Activated T-cell treated with anti-CD3 and anti-CD28 coated beads for 1 hour (primary cell): ENCODE data around the gene BCLAF1.
A peak's percentile ranks its signal among the peaks of the same experiment; 100 is the strongest.

ENCODE experiments used
- DNase-seq: peaks from one replicate; pipeline ENCODE4 v3.0.0-alpha.2; 2020; ENCODE audit warnings: low read depth

Gene BCLAF1, protein sequence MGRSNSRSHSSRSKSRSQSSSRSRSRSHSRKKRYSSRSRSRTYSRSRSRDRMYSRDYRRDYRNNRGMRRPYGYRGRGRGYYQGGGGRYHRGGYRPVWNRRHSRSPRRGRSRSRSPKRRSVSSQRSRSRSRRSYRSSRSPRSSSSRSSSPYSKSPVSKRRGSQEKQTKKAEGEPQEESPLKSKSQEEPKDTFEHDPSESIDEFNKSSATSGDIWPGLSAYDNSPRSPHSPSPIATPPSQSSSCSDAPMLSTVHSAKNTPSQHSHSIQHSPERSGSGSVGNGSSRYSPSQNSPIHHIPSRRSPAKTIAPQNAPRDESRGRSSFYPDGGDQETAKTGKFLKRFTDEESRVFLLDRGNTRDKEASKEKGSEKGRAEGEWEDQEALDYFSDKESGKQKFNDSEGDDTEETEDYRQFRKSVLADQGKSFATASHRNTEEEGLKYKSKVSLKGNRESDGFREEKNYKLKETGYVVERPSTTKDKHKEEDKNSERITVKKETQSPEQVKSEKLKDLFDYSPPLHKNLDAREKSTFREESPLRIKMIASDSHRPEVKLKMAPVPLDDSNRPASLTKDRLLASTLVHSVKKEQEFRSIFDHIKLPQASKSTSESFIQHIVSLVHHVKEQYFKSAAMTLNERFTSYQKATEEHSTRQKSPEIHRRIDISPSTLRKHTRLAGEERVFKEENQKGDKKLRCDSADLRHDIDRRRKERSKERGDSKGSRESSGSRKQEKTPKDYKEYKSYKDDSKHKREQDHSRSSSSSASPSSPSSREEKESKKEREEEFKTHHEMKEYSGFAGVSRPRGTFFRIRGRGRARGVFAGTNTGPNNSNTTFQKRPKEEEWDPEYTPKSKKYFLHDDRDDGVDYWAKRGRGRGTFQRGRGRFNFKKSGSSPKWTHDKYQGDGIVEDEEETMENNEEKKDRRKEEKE

DNA sequence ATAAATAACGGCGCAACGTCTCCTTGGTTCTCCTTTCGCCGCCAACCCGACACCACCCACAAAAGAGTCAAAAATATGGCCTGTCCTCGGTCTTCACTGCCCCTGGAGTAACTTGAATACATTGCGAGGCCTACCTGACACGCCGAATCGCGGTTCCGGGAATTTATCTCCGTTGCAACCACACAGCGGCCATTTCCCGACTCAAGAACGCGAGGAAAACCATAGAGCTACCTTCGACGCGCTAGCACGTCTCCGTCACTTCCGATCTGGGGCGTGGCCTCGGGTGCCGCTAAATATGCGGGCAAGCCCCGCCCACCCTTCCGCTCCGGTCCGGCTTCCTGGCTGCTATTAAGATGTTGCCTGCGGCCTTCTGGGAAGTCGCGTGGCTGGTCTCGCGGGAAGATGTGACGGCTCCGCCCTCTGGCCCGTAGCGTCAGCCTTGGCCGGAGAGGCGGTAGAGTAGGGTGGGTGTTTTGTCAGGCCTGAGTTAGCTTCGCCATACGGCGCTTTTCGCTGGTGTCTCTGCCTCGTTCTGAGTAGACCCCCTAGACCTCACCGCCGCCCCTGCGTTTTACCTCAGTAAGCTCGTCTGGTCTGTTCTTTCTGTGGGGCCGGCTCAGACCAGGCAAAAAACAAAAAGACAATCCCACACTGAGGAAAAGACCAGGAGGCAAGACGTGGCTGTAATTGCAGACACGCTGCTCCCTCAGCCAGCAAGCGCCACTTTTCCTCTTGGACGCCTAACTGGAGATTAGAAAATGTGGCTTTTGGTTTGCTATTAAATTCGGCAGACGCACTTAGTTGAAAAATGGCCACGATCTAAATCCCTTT is at the start of gene BCLAF1:
Gene BCLAF1, minus strand, starts transcription at position 268 of the 831 bp plus-strand sequence. CDS start 9,980 bp downstream, outside the sequence.
- peak; percentile 99 for DNase-seq

DNA sequence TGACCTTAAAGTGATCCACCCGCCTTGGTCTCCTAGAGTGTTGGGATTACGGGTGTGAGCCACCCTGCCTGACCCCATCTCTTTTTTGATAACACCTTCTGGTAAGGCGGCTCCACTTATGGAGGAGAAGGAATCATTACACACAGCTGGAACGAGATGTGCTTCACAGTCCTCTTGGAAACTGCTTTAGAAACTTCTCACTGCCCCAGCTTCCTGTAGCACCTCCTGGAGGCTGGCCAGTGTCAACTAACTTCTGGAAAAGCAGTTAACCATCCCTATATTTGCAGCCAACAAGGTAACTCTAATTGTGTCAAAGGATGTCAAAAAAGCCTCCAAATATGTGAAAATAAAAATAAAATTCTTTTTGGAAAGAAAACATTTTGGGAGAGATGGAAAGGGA is 48.8 kb upstream of the BCLAF1 start:
- no peak for DNase-seq

DNA sequence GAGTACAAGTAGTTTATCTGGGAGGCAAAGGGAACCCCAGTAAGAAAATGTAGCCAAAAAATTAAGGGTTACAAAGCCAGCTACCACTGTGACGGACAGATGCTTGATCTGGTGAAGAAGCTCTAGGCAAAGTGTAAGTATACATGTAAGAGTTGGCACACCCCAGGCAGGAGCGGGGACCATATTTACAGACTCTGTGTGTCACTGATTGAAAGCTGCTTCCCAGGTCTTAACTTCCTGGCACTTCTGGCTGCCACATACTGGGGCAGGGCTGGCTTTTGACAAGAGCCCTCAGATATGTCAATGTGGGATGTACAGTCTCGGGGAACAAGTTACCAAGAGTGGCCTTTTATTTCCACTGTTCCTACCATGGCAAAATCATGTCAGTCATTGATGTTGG is 48.0 kb upstream of the BCLAF1 start:
- no peak for DNase-seq

DNA sequence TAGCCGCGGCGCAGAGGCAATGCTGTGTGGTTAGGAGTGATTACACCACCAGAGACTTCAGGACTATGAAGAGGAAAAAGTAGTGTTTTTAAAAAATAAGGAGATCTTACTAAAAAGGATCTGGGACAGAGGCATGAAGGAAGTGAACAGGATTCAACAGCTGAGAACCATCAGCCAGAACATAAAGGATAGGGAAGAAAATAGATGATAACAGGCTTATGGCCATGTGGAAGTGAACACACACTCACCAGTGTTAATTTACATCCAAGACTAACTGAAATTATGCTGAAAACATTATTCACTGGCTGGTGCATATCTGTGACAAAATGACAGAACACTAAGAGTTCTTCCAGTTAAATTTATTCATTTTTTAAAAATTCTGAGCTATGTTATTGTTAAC is 47.5 kb upstream of the BCLAF1 start:
- no peak for DNase-seq

DNA sequence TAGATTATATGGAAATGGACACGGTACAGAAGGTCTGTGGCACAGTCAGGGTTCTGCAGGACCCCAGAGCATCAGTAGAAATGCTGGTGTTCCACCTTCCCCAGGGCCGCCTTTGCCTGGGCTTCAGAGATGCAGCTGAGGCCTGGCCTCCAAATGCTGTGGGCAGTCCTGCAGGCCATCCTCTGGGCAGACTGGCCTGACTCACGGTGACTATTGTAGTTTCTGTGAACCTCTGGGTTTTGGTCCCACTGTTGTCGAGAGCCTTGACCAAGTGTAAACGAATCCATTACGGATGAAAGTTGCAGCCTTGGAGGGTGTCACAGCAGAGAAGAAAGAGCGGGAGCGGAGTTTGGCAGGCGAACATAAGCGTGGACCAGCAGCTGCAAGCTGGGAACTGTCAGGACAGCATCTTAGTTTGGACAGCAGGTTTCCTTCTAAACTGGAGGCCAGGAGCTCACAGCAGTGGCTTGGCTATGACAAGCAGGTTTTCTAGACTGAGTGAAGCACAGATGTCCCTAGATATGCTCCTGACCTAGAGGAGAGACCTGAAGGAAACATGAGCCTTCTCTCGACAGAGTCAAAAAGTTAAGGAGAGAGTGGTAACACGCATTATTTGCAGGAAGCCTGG is 46.2 kb upstream of the BCLAF1 start:
- DNase-seq: no peak

DNA sequence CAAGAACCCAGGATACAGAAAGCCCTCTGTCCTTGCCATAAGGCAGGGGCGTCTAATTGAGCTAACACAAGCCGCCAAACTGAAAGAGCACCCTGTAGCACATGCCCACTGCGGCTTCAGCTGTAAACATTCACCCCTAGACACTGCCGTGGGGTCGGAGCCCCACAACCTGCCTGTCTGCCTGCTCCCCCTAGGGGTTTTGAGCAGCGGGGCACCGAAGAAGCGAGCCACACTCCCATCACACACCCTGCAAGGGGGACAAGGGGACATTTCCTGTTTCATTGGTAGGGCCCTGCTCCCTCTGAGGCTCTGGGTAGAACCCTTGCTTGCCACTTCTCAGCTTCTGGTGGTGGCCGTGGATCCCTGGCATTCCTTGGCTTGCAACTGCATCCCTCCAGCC is 45.2 kb upstream of the BCLAF1 start:
- no peak for DNase-seq

DNA sequence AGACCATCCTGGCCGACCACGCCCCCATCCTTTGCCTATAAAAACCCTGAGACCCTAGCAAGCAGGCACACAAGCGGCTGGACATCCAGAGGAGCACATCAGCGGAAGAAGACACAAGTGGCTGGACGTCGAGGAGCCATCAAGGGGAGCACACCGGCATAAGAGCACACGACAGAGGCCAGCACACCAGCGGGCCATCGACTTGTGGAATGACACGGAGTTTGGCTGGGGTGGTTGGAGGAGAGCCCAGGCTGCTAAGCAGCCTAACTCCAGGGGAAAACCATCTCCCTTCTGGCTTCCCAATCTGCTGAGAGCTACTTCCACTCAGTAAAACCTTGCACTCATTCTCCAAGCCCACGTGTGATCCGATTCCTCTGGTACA is 44.8 kb upstream of the BCLAF1 start:
- DNase-seq: no peak

DNA sequence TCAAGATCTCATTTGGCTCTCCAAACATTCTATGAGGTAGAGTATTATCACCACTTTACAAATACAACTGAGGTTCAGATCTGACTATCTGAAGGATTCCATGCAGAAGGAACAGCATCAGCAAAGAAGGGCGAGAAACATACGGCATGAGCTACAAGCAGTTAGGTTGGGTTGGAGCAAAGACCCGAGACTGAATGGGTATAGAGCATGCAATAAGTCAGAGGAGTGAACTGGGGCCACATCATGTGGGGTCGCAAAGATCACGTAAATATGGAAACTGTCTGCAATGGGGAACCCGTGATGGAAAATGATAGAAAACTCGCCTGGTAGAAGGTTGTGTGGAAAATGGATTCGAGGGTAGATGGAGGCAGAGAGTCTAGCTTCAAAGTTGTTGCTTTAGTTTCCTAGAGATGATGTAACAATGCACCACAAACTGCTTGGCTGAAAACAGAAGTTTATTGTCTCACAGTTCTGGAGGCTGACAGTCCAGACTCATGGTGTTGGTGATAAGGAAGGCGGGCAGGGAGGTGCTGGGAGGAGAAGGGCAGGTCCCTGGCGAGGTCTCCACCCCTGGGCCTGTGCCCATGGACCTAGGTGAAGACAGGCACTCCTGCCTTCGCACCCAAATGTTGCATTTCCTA is 44.3 kb upstream of the BCLAF1 start:
- no peak for DNase-seq

DNA sequence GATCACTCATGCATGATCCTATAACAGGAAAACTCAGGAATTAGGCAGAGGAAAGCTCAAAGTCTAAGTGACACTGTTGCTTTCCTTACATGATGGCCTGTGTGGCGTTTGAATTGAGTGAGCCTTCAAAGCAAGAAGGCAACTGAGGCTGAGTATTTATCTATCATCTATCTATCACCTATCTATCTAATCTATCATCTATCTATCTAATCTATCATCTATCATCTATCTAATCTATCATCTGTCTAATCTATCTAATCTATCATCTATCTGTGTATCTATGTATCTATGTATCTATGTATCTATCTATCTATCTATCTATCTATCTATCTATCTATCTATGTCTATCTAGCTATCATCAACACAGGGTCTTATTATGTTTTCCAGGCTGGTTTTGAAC is 41.8 kb upstream of the BCLAF1 start:
- DNase-seq: no peak

DNA sequence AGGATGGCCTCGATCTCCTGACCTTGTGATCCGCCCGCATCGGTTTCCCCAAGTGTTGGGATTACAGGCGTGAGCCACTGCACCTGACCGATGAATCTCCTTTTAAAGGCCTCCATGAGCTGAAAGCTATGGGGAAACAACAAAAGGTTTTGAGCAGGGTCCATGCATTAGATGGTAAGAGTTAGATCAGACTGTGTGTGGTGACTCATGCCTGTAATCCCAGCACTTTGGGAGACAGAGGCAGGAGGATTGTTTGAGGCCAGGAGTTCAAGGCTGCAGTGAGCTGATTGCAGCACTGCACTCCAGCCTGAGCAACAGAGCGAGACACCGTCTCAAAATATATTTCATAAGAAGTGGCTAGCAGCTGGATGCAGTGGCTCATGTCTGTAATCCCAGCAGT is 41.0 kb upstream of the BCLAF1 start:
- DNase-seq: no peak

DNA sequence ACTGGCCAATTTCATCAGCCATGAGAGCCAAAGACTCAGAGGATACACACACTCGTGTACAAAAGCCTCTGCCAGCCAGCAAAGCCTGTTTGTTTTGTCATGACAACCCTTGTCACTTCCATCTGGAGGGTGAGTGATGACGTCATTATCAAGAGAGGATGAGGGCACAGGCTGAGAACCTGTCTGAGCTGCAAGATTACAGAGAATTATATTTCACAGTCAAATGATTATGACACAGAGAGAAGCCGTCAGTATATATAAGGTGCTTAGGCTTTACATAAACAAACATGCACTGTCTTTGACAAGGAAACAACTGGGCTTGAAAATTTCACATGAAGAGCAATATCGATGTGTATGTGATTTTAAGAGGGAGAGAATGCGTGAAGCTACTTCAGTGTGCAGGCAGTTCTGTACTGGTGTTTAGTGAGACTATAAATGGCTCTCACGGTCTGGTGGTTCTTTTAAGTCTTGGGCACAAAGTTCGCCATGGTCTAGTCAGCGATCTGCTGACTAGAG is 36.5 kb upstream of the BCLAF1 start:
- no peak for DNase-seq

DNA sequence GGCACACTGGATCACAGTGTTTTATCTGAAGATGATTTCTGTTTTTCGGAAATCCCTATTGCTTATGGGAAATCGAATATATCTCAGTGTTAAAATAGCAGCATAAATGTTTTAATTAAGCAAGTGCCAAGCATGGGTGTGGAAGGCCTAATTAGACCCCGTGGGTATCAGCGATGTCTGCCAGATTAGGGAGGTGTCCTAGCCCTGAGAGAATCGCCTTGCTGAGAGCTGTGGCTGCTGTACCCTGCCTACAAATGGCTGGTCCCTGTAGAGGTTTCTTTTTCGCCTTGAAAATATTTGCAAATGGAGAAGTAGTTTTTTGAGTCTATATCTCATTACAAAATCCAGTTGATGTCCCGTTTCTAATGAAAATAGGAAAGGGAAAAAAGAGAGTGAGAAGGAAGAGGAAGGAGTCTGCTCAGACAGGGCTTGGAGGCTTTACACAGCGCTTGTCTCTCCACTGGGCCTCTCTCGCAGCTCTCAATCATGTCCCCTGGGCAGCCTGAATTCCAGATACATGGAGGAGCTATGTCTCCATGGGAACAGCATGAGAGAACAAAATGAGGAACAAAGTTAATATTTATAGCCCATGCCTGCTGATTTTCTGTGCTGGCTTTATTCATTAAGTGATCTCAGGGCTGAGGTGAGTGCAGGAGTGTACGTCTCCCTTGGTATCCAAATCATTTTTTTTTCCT is 35.2 kb upstream of the BCLAF1 start:
- no peak for DNase-seq

DNA sequence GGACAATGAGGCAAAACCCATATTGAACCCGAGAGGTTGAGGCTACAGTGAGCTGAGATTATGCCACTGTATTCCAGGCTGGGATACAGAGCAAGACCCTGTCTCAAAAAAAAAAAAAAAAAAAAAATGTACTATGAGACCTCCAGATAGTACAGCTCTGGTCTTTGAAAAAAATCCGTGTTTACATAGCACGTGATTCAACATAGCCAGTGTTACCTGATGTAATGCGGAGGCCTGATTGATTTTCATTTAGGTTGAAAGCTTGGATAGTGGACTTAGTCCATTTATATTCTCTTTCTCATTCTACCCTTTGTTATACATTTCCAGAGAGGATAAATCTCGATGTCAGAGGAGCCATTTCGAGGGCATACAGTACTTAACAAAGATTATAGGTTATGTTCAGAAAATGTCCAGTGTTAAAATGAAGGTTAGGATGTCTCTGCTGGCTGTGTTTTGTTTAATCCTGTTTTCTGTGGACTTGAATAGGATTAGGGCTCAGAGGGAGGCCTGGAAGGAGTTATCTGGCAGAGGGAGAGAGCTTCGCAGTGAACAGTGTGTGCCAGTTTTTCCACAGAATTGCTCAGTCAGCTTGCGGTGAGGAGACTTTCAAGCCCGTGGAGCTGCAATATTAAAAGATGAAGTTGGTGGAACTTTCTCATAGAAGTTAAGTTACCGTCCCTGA is 33.9 kb upstream of the BCLAF1 start:
- DNase-seq: no peak

DNA sequence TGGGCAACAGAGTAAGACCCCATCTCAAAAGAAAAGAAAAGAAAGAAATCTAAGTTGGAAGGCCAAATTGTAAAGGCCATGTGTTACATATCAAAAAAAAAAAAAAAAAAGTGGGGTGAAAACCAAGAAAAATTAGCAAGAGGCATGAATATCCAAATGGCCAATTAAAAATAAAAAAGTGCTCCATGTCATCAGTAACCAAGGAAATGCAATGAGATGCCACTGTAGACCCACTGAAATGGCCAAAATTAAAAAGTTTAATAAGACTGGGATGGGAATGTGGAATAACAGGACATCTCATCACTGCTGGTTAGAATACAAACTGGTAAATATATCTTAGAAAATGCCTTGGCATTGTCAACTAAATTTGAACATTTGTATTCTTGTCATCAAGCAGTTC is 30.1 kb upstream of the BCLAF1 start:
- no peak for DNase-seq

DNA sequence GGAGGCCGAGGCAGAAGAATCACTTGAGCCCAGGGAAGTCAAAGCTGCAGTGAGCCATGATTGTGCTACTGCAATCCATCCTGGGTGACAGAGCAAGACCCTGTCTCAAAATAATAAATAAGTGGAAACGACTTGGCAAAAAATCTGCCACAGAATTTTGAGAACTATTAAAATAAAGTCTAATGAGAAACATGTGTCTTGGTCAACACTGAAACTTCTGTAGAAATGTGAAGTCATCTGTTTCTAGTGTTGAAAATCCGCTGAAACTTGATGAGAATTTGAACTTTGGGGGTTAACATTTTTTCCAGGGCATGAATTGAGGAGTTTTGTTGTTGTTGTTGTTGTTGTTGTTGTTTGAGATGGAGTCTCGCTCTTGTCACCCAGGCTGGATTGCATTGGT is 29.0 kb upstream of the BCLAF1 start:
- DNase-seq: no peak

DNA sequence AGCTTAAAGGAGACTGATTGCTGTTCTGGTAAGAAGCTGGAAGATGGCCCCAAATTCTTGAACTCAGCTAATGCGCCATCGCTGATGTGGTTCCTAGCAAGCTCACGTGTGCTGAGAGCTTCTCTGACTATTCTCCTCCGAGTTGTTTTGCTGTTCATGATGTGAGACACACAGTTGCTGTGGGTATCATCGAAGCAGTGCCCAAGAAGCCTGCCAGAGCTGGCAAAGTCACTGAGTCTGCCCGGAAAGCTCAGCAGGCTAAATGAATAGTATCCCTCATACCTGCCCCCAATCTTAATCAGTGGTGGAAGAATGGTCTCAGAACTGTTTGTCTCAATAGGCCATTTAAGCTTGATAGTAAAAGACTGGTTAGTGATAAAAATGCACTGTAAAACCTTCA is 28.3 kb upstream of the BCLAF1 start:
- DNase-seq: no peak

DNA sequence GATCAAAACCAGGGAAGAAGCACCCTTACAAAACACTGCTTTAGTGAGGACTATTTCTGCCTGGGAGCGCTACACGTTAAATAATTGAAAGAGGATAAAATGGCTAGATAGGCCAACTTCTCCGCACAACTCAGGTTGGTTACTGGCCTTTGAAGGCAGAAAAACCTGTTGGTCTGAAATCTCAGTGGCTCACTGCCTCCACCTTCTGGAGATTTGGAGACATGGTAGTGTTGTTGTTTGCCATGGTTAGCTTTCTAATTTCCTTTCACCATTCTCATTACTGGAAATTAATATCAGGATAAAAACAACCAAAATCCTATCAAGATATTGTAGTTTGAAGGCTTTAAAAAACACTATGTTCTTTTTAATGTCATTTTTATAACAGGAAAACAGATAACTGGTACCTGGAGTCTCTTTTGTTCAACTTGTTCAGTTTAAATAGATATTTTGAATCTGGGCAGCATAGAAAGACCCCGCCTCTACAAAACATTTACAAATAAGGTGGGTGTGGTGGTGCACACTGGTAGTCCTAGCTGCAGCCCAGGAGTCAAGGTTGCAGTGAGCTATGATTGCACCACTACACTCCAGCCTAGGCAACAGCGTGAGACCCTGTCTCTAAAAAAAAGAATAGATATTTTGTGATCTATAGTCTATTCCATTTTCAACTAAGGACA is 27.5 kb upstream of the BCLAF1 start:
- peak; percentile 48 for DNase-seq

DNA sequence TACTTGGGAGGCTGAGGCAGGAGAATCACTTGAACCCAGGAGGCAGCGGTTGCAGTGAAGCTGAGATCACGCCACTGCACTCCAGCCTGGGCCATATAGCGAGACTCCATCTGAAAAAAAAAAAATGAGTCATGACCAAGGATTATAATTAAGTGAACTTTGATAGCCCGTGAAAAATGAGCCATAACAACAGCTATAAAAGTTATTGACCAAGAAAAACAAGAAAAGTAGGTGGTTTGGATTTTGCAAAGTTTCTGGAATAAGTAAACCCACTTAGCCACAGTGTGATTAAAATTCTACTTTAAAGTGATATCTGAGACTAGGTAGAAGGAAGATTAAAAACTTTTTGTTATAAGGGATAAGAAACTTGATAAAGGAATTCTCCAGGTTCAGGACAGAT is 25.9 kb upstream of the BCLAF1 start:
- DNase-seq: no peak

DNA sequence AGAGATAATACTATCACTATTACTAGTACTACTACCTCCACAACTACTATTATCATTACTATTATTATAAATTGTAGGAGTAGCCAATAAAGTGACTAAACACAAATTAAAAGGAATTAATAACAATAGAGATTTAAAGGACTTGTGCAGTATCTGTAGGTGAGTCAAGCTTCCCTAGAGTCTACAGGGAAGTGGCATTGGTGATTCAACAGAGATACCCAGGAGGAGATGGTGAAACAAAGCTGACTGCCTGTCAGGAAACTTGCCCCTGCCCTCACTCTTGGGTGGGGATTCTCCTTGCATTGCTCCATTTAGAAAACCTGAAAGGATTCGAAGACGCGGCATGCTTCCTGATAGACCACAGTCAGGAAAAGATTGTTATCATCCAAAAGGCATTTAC is 23.3 kb upstream of the BCLAF1 start:
- DNase-seq: no peak
